Fibroblast of mammary gland (primary cell): Measurements from ENCODE around the gene NAV1.
"Not testable (repeated sequence)": the region's sequence is repeated elsewhere in the genome, so short reads cannot be mapped to it uniquely, and the experiment has no call there.

Experiments
- DNase-seq: peaks from one replicate; pipeline ENCODE4 v3.0.0-alpha.2; 2010; ENCODE audit warnings: low read depth
- H3K4me3 ChIP-seq: 2 replicates; pipeline ENCODE4 v1.5.1; 2011; ENCODE audit warnings: low read depth, mild to moderate bottlenecking, low read length, moderate library complexity; ENCODE audit not compliant: control insufficient read depth
- TF ChIP-seq, protein P1 (sequence below): conservative IDR thresholded peaks from 2 replicates; pipeline ENCODE4 v1.5.1; 2011; ENCODE audit warnings: low read depth, low read length, inconsistent platforms; ENCODE audit not compliant: control insufficient read depth, insufficient read depth

The NAV1 gene

GRCh38 chr1:201540846-201541735, 2.2 kb downstream of the NAV1 start:
- H3K4me3 ChIP-seq: peak overlapping the region; percentile 90
- no peak for DNase-seq
- TF ChIP-seq, protein P1, sequence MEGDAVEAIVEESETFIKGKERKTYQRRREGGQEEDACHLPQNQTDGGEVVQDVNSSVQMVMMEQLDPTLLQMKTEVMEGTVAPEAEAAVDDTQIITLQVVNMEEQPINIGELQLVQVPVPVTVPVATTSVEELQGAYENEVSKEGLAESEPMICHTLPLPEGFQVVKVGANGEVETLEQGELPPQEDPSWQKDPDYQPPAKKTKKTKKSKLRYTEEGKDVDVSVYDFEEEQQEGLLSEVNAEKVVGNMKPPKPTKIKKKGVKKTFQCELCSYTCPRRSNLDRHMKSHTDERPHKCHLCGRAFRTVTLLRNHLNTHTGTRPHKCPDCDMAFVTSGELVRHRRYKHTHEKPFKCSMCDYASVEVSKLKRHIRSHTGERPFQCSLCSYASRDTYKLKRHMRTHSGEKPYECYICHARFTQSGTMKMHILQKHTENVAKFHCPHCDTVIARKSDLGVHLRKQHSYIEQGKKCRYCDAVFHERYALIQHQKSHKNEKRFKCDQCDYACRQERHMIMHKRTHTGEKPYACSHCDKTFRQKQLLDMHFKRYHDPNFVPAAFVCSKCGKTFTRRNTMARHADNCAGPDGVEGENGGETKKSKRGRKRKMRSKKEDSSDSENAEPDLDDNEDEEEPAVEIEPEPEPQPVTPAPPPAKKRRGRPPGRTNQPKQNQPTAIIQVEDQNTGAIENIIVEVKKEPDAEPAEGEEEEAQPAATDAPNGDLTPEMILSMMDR: no peak

- TF ChIP-seq, protein P1: no peak
- peak overlapping the region; percentile 15 for H3K4me3 ChIP-seq
- peak; percentile 93 for DNase-seq
Measured at GRCh38 chr1:201542309-201543035, 3.5 kb downstream of the NAV1 start.

DNA sequence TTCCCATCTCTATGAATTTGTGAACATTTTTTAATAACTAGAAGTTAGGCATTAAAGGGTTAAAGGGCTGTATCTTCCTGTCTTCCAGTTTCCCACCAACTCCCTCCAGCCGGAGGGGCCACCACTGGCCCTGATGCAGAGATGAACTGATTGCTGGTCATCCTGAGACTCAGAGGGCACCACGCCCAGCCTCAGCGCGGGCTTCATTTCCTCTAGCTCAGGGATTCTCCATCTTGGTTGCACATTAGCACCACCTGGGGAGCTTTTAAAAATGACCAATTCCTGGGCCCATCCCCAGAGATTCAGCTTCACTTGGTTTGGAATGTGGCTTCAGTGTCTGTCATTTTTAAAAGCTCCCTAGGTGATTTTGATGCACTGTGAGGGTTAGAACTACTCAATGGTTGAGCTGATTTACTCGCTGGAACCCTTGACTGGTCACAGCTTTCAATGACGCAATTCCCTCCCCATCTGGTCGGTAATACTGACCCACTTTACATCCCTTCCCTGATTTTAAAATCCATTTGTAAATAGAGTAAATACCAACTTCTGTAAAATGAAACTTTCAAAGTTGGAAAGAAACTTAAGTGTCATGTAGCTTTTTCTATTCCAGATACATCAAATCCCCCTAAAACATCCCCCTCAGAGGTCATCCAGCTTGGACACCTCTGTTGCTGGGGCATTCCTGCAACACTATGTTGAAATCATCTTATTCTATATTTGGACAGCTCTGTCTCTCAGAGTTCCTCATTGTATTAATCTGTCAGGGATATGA, 5.1 kb downstream of the NAV1 start:
- TF ChIP-seq, protein P1: no peak
- no peak overlapping the region for H3K4me3 ChIP-seq
- DNase-seq: no peak

DNA sequence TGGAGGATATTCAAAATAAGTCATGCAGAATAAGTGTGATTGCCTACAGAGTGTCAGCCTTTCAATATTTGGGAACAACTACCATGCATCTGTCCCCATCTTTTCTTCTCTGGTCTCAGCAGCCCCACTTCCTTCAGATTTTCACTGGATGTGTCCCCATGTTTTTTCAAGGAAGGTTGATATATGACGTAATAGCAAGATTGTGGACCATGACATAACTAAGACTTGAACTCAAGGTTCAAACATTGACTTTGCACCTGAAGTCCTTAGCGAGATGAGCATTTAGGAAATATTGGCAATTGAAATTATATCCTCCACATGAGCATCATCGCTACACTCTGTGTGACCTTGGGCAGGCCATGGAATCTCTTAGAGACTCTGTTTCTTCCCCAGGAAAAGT, 5.8 kb downstream of the NAV1 start:
- no peak for DNase-seq
- H3K4me3 ChIP-seq: no peak overlapping the region
- TF ChIP-seq, protein P1: no peak

DNA sequence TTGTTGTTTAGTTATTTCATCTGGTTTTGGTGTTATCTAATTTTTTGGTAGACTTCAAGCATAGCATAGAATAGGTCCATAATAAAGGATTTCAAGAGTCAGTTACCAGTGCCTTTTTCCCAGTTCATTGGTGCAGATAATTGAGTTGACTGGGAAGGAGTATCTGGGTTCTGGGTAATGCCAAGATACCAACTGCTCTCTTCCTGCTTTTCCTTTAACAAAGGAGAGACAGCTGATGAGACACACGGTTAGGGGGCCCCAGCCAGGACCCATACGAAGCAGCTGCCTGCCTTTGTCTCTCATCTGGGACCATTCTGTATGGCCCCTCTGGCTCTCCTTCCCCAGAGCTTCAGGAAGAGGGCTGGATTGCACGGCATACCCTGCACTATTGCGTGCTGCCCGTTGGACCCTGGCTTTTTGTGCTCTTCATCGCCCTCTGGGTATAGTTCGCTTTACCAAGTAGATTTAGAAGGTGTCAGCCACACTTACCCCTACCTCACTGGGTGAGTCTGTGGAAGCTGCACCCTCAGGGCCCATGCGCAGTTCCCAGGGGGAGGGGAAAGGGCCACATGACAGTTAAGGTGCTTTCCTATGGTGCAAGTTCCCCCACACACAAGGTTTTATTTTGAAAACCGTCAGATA, 7.0 kb downstream of the NAV1 start:
- TF ChIP-seq, protein P1: no peak
- H3K4me3 ChIP-seq: no peak overlapping the region
- no peak for DNase-seq

DNA sequence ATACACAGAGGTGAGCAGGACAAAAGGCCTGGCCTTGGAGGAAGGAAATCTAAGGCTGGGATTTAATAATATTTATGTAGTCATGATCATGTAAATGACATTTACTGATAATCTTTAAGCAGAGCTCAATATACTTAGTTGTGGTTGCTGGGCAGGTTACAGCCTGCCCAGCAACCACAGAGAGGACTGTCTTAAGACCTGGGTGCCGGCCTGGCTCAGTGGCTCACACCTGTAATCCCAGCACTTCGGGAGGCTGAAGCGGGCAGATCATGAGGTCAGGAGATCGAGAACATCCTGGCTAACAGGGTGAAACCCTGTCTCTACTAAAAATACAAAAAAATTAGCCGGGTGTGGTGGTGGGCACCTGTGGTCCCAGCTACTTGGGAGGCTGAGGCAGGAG, 10.6 kb downstream of the NAV1 start:
- not testable (repeated sequence) for DNase-seq, H3K4me3 ChIP-seq
